ENCODE results near the gene ANKRD24. TPM values are rescaled to one million over a fixed set of nuclear protein-coding genes. Genes with fewer than 3 reads are reported as not detected.

Gene ANKRD24
- total and polyA plus RNA-seq, 8 donors: 0.29 to 6.1 (median 2.3) TPM; not detected in 1

DNA sequence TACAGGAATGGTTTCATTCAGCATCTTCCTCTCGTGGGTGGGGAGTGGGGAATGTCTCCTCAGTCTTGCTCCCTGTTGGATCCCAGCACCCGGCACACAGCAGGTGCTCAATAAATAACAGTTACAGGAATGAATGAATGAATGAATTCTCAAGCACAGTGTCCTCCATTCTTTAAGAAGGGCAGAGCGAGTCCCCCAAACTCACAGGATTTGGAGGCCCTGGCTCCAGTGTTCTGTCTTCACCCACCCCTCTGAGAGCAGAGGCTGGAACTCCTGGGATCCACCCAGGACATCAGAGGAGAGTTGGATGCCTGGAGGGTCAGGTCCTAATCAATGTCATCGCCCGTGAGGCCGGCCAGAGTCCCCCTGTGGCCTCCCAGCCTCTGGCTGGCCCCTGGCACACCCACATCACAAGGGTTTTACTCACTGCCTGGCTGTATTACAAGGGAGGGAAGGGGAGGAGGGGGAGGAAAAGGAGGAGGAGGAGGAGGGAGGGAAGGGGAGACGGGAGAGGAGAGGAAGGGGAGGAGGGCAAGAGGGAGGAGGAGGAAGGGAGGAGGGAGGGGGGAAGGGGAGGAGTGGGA, 37.7 kb upstream of the ANKRD24 start:
- Histone ChIP-seq H3K27ac (peak overlapping the region in 2 of 5 donors; percentile 10 to 42), H3K36me3 (no peaks in the 10 kb centered on the region), H3K4me1 (peaks cover 0 to 24% (median 6%) of the 10 kb centered on the region in 4 donors), H3K4me3 (no peak overlapping the region), H3K27me3 (peaks cover 0 to 65% (median 0%) of the 10 kb centered on the region in 3 donors), H3K9me3 (no peaks in the 10 kb centered on the region)
- TF ChIP-seq CTCF (IDR thresholded peaks at IDR 0.05): no peak
- TF ChIP-seq EP300 (IDR thresholded peaks at IDR 0.05): no peak
- TF ChIP-seq POLR2A (IDR thresholded peaks at IDR 0.05): no peak
- no peak for TF ChIP-seq POLR2AphosphoS5 (IDR thresholded peaks at IDR 0.05)
- intact Hi-C loops (cut with DNase I; ENCODE audit: low total_unique reads): no loop called here
- WGBS, 5 donors: 23 to 34% (median 32%) methylated on average over 6 to 7 of the region's 7 CpGs
- peak; percentile 32 to 49 for DNase-seq

DNA sequence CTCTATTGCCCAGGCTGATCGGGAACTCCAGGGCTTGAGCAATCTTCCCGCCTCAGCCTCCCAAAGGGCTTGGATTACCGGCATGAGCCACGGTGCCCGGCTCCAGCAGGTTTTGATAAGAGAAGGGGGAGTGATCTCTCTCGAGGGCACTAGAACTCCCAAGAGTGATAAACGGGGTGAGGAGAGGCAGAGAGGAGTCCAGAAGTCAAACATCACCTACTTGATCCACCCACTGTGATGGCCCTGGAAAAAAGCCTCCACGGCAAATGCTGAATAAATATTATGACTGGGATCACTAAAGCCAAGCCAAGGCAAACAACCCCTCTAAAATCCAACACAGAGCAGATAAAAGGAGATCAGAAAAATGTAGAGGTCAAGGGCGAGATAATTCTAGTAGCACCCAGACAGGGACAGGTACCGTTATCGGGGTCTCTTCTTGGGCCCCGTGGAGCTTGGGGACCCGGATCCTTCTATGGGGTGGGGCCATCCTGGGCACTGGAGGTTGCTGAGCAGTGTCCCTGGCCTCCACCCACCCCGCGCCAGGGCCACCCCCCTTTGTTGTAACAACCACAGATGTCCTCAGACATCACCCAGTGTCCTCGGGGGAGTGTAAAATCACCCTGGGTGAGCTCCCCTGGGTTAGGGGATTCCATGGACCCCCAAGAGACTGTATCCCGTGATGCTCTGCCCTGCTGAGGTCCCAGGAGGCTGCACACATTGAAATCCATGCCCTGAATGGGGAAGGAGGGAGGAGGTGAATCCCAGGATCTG, 32.8 kb upstream of the ANKRD24 start:
- Histone ChIP-seq H3K4me1 (peaks cover 0 to 25% (median 4%) of the 10 kb centered on the region in 4 donors), H3K27me3 (peaks cover 0 to 89% (median 0%) of the 10 kb centered on the region in 3 donors), H3K27ac (peak overlapping the region in 1 of 5 donors; percentile 28), H3K36me3 (no peaks in the 10 kb centered on the region), H3K4me3 (no peak overlapping the region), H3K9me3 (no peaks in the 10 kb centered on the region)
- WGBS, 5 donors: 28 to 49% (median 29%) methylated on average over 16 to 17 of the region's 17 CpGs
- TF ChIP-seq EP300 (IDR thresholded peaks at IDR 0.05): no peak
- TF ChIP-seq POLR2AphosphoS5 (IDR thresholded peaks at IDR 0.05): no peak
- no peak for TF ChIP-seq POLR2A (IDR thresholded peaks at IDR 0.05)
- no peak for TF ChIP-seq CTCF (IDR thresholded peaks at IDR 0.05)
- intact Hi-C loops (cut with DNase I; ENCODE audit: low total_unique reads): no loop called here
- DNase-seq: peak; percentile 37 to 52

GRCh38 chr19:4151623-4152022, 30.9 kb upstream of the ANKRD24 start:
- intact Hi-C loops (cut with DNase I; ENCODE audit: low total_unique reads): no loop called here

More at GRCh38 chr19:4151623-4152022, 30.9 kb upstream of the ANKRD24 start:
- H3K9me3 ChIP-seq: no peaks in the 10 kb centered on the region
- no peak overlapping the region for H3K27ac ChIP-seq
- H3K27me3 ChIP-seq: peaks cover 0 to 74% (median 0%) of the 10 kb centered on the region in 3 donors
- no peak overlapping the region for H3K4me3 ChIP-seq
- TF ChIP-seq POLR2AphosphoS5 (IDR thresholded peaks at IDR 0.05) (no peak), POLR2A (IDR thresholded peaks at IDR 0.05) (no peak), EP300 (IDR thresholded peaks at IDR 0.05) (no peak), CTCF (IDR thresholded peaks at IDR 0.05) (no peak)
- WGBS, 5 donors: 72 to 75% (median 74%) methylated on average over 6 of the region's 6 CpGs
- no peaks in the 10 kb centered on the region for H3K36me3 ChIP-seq
- H3K4me1 ChIP-seq: peaks cover 0 to 20% (median 4%) of the 10 kb centered on the region in 4 donors
- DNase-seq: no peak

Measured in stomach (tissue), 9 donors.